Measurements from ENCODE around the gene DHRS4L2.
"Not testable (repeated sequence)": the region's sequence is repeated elsewhere in the genome, so short reads cannot be mapped to it uniquely, and the experiment has no call there.

DNA sequence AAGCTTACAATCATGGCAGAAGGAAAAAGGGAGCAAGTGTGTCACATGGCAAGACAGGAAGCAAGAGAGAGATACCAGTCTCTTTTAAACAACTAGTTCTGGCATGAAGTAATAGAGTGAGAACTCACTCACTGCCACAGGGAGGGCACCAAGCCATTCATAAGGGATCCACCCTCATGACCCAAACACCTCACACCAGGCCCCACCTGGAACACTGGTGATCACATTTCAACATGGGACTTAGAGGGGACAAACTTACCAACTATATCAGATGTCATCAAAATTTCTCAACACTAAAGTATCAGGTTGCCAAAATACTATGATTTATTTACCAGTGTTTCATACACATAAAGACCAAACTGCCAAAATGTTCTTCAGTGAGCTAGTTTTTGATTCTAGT is 27.8 kb upstream of the DHRS4L2 start:
- not testable (repeated sequence) for TF ChIP-seq TAF1 (conservative IDR thresholded peaks at IDR 0.05); SP1 (IDR thresholded peaks at IDR 0.05); JUND (IDR thresholded peaks at IDR 0.05); EGR1 (IDR thresholded peaks at IDR 0.05; ENCODE audit: low read depth in 2 of 2); GABPA (IDR thresholded peaks at IDR 0.05 in 1 of 2, conservative IDR thresholded peaks at IDR 0.05 in 1 of 2)
